Central memory CD8-positive, alpha-beta T cell (primary cell): Measurements from ENCODE around the gene CEACAM6.

ENCODE experiments used
- ATAC-seq: fragments of 150-1000 bp; cut with Tn5 transposase; replicated peaks from 2 replicates; pipeline ENCODE4 v1.10.0; 2022; ENCODE audit warnings: mild to moderate bottlenecking, moderate FRiP score, moderate number of reproducible peaks; ENCODE audit not compliant: poor library complexity, severe bottlenecking; ENCODE audit errors: extremely low read depth
- DNase-seq, 2 donors: peaks; one replicate each; pipeline ENCODE4 v3.0.0; 2021; ENCODE audit warnings: low spot score in 2 of 2
- H3K27ac Mint-ChIP-seq: one replicate; pipeline ENCODE4 v1.8.0; 2022; ENCODE audit warnings: low read depth, mild to moderate bottlenecking, moderate library complexity, mixed read lengths
- H3K27me3 Mint-ChIP-seq: one replicate; pipeline ENCODE4 v1.8.0; 2022; ENCODE audit warnings: mixed read lengths
- H3K36me3 Mint-ChIP-seq: one replicate; pipeline ENCODE4 v1.8.0; 2022; ENCODE audit warnings: mild to moderate bottlenecking, moderate library complexity, mixed read lengths; ENCODE audit not compliant: insufficient read depth
- H3K4me1 Mint-ChIP-seq: one replicate; pipeline ENCODE4 v1.8.0; 2022; ENCODE audit warnings: mixed read lengths
- H3K4me3 Mint-ChIP-seq: one replicate; pipeline ENCODE4 v1.8.0; 2022; ENCODE audit warnings: mild to moderate bottlenecking, moderate library complexity, mixed read lengths
- H3K9me3 Mint-ChIP-seq: one replicate; pipeline ENCODE4 v1.8.0; 2022; ENCODE audit warnings: mixed read lengths

CEACAM6 gene

DNA sequence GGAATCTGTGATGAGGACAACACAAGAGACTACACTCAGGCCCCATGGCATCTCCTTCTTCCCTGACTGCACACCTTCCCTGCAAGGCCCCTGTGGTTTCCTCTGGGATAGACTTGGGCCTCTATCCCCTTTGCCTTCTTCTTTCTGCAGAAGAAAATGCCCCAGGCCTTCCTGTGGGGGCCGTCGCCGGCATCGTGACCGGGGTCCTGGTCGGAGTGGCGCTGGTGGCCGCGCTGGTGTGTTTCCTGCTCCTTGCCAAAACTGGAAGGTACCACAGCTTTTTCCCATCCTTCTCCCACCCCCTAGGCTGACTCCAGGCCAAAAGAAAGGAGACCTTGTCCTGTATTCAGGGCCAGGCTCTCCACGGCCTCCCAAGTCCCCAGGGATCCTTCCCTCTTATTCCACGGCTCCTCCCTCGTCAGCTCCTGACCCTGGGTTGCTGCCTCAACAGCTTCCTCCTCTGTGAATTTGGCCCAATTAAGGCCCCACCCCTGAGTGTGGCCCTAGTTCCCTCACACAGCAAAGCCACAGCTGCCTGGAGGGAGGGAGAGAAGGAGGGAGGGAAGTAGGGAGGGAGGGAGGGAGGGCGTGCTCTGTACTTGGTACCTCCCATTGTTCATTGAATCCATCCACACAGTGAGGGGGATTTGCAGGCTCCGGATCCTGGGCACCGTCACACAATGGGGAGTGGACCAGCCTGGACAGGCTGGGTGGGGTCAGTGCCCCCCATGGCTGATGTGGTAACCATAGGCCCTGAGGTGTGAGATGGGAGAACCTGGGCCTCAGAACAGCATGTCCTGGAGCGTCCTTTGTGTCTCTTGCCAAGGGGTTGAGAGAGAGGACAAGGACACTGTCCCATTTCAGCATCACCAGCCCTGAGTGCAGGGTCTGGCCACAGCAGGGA, 53.6 kb downstream of the CEACAM6 start:
- peaks cover 2% of the 10 kb centered on the region for H3K36me3 Mint-ChIP-seq
- no peak overlapping the region for H3K4me3 Mint-ChIP-seq
- H3K9me3 Mint-ChIP-seq, result no peaks in the 10 kb centered on the region
- DNase-seq, result no peak
- ATAC-seq, result no peak
- peaks cover 35% of the 10 kb centered on the region for H3K27me3 Mint-ChIP-seq
- H3K27ac Mint-ChIP-seq, result no peak overlapping the region
- no peaks in the 10 kb centered on the region for H3K4me1 Mint-ChIP-seq

DNA sequence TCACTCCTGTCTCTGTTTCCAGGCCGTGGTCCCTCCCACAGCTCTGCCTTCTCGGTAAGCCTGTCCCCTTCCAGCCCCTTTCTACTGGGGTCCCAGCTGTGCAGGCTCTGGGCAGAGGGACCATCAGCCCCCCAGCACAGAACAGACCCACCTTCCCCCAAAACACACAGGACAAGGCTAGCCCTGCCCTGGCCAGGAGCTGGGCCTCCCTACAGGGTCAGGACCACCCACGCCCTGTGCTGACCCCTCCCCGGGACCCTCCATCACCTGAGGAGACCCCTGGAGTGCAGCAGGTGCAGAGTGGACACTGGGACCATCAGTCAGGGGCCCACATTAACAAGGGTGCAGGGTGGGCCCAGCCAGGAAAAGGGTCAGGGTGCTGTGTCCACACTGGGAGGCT, 55.0 kb downstream of the CEACAM6 start:
- ATAC-seq (no peak), DNase-seq (no peak)
- H3K4me1 Mint-ChIP-seq, result no peaks in the 10 kb centered on the region
- no peak overlapping the region for H3K4me3 Mint-ChIP-seq
- H3K9me3 Mint-ChIP-seq, result no peaks in the 10 kb centered on the region
- H3K27me3 Mint-ChIP-seq, result peaks cover 35% of the 10 kb centered on the region
- no peak overlapping the region for H3K27ac Mint-ChIP-seq
- H3K36me3 Mint-ChIP-seq, result peaks cover 2% of the 10 kb centered on the region

DNA sequence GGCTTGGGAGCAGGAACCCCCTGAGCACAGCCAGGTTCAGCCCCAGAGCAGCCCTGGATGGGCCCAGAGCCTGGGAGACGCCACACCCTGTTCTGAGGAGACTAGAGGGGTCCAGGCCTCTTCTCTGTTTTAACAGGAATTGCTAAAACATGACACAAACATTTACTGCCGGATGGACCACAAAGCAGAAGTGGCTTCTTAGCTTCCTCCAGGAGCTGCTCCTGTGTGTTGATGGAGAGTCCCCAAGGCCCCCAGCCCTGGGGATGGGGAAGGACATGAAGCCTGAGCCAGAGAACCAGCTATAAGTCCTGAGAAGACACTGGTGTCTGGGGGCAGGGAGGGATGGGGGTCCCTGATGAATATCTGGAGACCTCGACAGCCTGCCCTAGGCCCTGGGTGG, 55.7 kb downstream of the CEACAM6 start:
- H3K27ac Mint-ChIP-seq, result no peak overlapping the region
- H3K4me3 Mint-ChIP-seq, result no peak overlapping the region
- ATAC-seq (no peak), DNase-seq (no peak)
- H3K36me3 Mint-ChIP-seq, result peaks cover 2% of the 10 kb centered on the region
- H3K4me1 Mint-ChIP-seq, result no peaks in the 10 kb centered on the region
- H3K27me3 Mint-ChIP-seq, result peaks cover 35% of the 10 kb centered on the region
- H3K9me3 Mint-ChIP-seq, result no peaks in the 10 kb centered on the region

DNA sequence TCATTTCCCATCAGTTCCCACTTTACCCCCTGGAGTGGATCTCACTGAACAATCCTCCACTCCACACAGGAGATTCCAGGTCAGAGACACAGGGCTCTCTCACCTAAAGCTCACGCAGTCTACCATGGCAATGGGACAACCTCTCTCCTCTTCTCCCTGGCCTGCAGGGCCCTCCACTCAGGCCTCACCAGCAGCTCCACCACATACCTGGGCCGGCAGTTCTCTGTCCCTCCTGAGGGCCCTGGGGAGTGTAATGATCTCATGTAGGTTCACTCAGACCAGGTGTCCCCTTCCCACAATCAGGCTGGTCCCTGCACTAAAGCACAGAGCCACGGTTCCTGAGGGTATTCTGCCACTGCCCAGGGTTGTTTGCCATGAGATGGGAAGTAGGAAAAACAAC, 56.7 kb downstream of the CEACAM6 start:
- peaks cover 2% of the 10 kb centered on the region for H3K36me3 Mint-ChIP-seq
- no peaks in the 10 kb centered on the region for H3K4me1 Mint-ChIP-seq
- ATAC-seq (no peak), DNase-seq (no peak)
- no peak overlapping the region for H3K27ac Mint-ChIP-seq
- peaks cover 35% of the 10 kb centered on the region for H3K27me3 Mint-ChIP-seq
- H3K4me3 Mint-ChIP-seq, result no peak overlapping the region
- H3K9me3 Mint-ChIP-seq, result no peaks in the 10 kb centered on the region

DNA sequence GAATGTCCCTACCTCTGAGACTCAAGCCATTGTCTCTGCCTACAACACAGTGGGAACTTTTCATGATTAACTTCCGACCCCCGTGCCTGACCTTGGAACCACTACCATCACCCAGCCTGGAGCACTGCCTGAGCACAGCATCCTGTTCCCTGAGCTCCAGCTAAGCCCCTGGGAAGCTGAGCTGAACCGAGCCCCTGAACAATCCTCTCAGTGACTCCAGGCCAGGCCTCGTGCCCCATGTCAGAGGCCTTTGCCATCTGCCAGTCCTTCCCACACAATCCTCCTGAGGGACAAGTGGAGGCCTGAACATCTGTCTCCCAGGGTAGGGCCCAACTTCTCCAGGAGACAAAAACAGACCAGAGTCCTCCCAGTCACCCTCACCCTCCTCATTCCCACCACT, 58.6 kb downstream of the CEACAM6 start:
- no peak for ATAC-seq
- peaks cover 2% of the 10 kb centered on the region for H3K36me3 Mint-ChIP-seq
- DNase-seq, result no peak
- no peak overlapping the region for H3K4me3 Mint-ChIP-seq
- H3K27me3 Mint-ChIP-seq, result peaks cover 18% of the 10 kb centered on the region
- H3K9me3 Mint-ChIP-seq, result no peaks in the 10 kb centered on the region
- no peak overlapping the region for H3K27ac Mint-ChIP-seq
- H3K4me1 Mint-ChIP-seq, result no peaks in the 10 kb centered on the region

DNA sequence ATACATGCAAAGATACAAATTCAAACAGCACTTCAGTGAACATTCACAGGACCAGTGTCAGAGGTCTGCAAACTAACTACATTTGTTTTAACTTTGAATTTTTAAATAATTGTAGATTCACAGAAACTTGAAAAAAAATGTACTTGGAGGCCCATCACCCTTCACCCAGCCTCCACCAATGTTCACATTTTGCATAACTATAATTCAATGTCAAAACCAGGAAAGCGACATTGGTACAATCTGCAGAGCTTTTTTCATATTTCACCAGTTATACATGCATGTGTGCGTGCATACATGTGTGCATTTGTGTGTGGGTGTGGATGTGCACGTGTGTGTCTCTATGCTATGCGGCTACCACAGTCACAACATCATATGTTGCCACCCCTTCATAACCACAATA, 60.0 kb downstream of the CEACAM6 start:
- Mint-ChIP-seq H3K4me1 (no peaks in the 10 kb centered on the region), H3K27me3 (peaks cover 9% of the 10 kb centered on the region), H3K9me3 (no peaks in the 10 kb centered on the region)

DNA sequence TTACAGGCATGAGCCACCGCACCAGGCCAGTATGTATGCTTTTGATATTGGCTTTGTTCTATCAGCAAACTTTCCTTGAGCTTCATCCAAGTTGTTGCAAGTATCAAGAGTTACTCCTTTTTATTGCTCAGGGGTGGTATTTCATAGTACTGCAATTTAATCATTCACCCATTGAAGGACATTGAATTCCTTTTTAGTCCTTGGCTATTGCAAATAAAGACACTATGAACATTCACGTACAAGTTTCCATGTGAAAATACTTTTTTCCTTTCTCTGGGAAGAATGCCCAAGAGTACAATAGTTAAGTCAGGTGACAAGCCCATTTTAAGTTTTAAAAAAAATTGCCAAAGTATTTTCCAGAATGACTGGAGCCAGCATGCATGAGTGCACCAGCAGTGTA, 61.4 kb downstream of the CEACAM6 start:
- H3K4me3 Mint-ChIP-seq, result no peak overlapping the region
- H3K27me3 Mint-ChIP-seq, result peaks cover 17% of the 10 kb centered on the region
- ATAC-seq (no peak), DNase-seq (no peak)
- H3K9me3 Mint-ChIP-seq, result no peaks in the 10 kb centered on the region
- H3K36me3 Mint-ChIP-seq, result no peaks in the 10 kb centered on the region
- no peak overlapping the region for H3K27ac Mint-ChIP-seq
- H3K4me1 Mint-ChIP-seq, result no peaks in the 10 kb centered on the region

More for the DNA sequence above, 60.0 kb downstream of the CEACAM6 start:
- Mint-ChIP-seq H3K36me3 (peaks cover 2% of the 10 kb centered on the region), H3K4me3 (no peak overlapping the region), H3K27ac (no peak overlapping the region)
- DNase-seq (no peak), ATAC-seq (no peak)

DNA sequence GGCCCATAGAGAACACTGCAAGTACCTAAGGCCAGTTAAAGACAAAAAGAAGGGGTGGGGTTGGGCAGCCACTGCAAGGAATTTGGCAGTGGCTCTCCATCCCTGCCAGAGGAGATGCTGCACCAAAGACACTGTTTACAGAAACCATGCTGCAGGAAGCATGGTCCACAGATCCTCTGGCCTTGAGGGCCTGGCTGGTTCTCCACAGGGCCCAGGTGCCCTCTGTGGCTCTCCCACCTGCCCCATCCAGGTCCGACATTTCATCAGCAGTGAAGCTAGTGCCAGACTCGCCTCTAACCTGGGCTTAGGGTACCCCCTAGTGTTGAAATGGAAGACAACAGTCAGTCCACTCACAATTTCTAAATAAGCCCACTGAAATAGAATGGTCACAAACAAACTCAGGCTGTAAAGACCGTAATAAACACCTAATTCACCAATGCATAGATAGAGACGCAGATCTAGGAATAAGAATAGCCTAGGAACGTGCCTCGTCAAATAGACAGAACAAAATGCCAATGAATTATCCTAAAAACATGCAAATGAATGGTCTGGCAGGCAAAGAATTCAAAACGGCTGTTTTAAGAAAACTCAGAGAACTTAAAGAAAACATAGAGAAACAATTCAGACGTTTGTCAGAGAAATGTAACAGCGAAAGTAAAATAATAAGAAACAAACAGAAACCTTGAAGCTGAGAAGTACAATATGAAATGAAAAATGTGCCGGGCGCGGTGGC, 65.8 kb downstream of the CEACAM6 start:
- no peak overlapping the region for H3K27ac Mint-ChIP-seq
- H3K4me1 Mint-ChIP-seq, result no peaks in the 10 kb centered on the region
- no peaks in the 10 kb centered on the region for H3K9me3 Mint-ChIP-seq
- peaks cover 36% of the 10 kb centered on the region for H3K27me3 Mint-ChIP-seq
- no peaks in the 10 kb centered on the region for H3K36me3 Mint-ChIP-seq
- ATAC-seq (no peak), DNase-seq (peak in 1 of 2 donors; percentile 21)
- no peak overlapping the region for H3K4me3 Mint-ChIP-seq
